ENCODE data around the gene ZFHX3.

GRCh38 chr16:73020409-73020884 is 27.5 kb downstream of the ZFHX3 start:
- TF ChIP-seq POLR2AphosphoS5 (IDR thresholded peaks at IDR 0.05) (no peak), CTCF (IDR thresholded peaks at IDR 0.05; ENCODE audit: poor library complexity, severe bottlenecking) (no peak), EZH2 (IDR thresholded peaks at IDR 0.05; ENCODE audit: borderline replicate concordance, insufficient read depth, low read length, poor library complexity, severe bottlenecking) (no peak), EP300 (conservative IDR thresholded peaks at IDR 0.05; ENCODE audit: poor library complexity, severe bottlenecking) (no peak), SMC3 (conservative IDR thresholded peaks at IDR 0.05; ENCODE audit: poor library complexity) (no peak), TAF1 (IDR thresholded peaks at IDR 0.05; ENCODE audit: low read depth) (no peak)

Measured in neural cell (in vitro differentiated cells).